NCI-H2196 (cell line): ENCODE measurements around the gene PPM1H.
A peak's percentile ranks its signal among the peaks of the same experiment; 100 is the strongest.

Experiments used
- DNase-seq: peaks from one replicate; lab custom pipeline; 2025; ENCODE audit not compliant: unreplicated experiment; lab: John Stamatoyannopoulos, UW

Gene PPM1H

GRCh38 chr12:62717643-62718042, 217.3 kb downstream of the PPM1H start:
- no peak for DNase-seq

DNA sequence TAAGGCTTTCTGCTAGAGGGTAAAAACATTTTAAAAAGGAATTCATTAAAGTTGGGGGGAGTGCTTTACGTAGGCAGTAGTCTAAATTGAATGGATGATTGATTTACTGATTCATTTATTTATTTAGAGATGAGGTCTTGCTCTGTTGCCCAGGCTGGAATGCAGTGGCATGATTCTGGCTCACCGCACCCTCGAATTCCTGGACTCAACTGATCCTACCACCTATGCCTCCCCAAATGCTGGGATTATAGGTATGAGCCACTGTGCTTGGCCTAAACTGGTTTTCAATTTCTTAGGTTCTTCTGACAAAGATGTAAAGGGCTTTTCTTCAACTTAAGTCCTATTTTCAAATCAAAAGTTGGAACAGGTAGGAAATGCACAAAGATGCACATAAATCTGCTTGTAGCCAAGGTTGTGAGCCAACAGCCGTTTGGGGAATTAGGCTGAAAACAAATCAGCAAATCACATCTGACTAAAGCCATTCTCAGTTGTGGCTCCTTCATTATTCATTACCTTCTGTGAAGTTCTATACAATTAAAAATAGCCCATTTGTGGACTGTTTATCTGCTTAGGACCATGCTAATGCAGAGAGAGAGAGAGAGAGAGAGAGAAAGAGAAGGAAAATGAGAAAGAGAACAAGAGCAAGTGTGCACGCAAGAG, 218.0 kb downstream of the PPM1H start:
- no peak for DNase-seq

GRCh38 chr12:62716037-62716436, 218.9 kb downstream of the PPM1H start:
- DNase-seq = no peak

DNA sequence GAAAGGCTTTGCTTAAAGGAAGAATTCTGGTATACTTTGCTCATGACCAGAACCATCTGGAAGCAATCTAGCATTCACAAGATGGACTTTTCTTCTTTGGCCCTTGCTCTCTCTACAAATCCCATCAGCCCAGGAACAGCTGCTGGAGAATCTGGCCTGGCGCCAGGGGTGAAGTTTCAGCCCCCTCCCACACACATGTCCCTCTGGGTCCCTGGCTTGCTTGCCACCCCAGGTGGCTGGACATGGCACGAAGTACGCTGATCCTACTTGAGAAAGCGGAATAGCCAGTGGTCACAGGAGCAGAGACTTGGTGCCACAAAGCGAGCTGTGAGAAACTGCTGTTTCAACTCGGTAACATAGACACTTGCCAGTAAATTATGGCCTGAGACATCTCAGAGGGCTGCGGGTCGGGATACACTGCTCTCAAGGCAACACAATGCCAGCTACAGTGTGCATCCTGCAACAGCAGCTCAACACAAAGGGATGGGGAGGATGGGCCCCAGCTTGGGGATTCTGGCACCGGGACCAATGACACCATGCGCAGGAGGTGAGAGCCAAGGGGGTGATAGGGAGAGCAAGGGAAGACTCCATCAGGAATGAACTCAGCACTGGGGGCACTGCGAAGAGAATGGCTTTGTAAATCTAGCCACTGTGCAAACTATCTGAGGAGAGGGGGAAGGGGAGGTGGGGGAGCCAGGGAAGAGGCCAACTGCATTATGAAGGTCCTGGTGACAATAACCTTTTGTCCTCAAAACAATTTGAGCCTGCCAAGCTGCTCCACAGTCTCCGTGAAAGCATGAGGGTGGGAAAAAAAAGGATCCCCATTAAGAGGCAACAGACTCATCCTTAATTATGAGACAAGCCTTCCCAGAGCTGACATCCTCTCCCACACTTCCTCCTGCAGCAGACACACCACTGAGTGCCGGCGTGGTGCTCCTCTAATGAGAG, 219.9 kb downstream of the PPM1H start:
- DNase-seq = peak; percentile 28

- DNase-seq = peak; percentile 37
Observed at GRCh38 chr12:62714181-62714773, 220.7 kb downstream of the PPM1H start.

- no peak for DNase-seq
Observed at GRCh38 chr12:62713723-62714122, 221.2 kb downstream of the PPM1H start.

DNA sequence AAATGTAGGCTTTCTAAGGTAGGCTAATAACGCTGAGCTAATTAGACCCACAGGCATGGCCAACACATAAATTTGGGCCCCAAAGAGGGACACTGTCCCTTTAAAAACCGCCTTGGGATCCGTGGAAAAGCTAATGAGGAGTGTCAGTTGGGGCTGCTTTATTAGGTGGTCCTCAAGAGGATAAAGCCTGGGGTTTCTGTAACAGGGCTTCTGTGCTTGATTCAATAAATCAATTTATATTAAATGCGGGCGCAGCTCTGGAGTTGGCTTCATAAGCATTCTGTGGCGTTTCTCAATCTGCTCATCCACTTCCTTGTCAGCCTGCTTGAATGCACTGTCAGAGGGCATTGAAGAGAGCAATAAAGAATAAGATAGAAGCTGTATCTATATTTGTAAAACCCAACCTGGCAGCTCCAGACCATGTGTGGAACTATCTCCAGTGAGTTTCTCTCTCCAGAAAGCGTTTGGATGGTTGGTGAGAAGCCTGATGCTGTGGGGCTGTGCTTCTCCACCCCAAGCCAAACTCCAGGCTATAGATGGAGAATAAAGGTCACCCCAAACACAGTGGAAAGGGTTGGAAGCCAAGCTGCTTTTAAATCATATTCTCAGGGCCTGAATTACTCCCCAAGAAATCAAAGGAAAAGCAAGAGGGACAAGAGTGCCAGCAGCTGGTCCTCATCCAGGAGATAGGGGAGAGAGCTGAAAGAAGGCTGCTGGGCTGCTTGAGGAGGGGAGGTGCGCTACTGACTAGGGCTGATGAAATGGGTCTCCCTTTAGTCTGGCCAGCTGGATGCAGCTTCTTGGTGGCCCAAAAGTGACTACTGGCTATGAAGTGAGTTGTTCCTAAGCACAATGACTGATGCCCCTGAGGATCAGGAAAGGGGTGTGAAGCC, 222.0 kb downstream of the PPM1H start:
- DNase-seq = no peak

DNA sequence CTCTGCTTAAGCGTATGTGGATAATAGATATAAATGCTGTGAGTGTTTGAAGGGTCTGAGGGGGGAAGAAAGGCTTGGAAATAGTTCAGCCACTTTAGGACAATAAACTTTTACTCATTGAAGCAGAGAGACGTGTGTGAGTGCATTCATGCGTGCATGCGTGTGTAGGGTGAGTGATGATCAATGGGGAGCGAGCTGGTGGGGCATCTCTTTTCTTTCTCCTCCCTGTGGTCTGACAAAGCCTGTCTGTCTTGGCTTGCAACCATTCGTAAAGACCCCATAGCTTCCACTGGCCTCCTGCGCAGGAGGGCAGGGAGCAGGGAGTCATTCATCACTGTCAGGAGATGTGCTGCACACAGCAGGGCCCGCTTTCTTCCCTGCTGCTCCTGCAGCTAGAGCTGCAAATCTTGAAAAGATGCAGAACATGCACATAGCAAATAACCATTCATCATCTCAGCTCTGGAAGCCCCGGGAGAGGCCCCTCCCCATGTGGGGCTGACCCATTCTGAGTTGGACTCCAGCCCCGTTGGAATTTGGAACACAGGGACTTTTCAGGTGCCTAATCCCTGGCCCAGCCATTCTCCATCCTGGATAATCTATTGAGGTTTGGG, 223.2 kb downstream of the PPM1H start:
- no peak for DNase-seq

DNA sequence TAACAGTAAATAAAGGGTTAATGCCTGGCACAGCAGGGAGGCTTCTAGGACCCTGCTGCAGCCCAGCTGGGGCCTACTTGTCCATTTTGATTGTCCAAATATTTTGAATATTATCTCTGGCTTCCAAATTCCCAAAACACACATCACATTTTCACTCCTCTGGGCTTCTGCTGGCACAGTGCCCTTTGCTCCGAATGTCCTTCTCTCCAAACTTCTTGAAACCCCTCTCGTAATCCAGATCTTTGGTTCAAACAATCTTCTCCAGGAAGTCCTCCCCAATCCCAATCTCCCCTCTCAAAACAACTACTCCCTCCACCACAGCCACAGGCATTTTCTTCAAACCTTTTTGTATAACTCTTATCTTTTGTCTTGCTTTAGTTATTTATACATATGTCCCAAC, 225.6 kb downstream of the PPM1H start:
- no peak for DNase-seq

GRCh38 chr12:62707939-62708338, 227.0 kb downstream of the PPM1H start:
- no peak for DNase-seq

DNA sequence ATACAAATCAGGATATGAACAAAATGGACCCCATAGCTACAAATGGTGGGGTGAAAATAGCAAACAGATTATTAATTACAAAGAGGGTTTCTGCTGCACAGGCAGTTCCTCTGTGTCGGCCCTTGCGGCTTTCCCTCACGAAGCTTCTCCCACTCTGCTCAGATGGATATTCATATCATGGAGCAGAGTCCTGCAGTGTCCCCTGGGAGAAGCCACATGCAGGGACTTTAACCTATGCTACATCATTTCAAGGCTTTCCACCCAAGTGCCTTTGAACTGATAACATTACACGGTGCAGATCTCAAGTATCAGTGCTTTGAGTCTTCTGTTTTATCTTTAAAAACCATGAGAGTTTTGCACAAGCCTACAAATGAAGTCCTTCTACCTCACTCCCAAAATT, 229.1 kb downstream of the PPM1H start:
- no peak for DNase-seq

DNA sequence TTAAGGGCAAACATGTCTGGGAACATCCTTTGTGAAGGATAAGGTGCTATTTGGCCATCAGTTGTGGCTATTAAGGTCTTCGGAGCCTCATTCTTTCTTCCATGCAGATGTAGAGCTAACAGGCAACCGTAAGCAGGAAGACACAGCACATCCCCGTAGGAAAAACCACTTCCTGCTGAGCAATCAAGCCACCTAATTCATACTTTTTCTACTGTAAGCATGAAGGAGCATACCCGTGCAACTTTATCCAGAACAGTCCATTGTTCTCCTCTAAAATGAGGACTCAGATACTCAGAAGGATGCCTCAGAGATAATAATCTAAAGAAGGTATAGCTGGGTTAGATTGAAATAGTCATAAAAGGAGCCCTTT, 232.0 kb downstream of the PPM1H start:
- no peak for DNase-seq

GRCh38 chr12:62701492-62701891, 233.5 kb downstream of the PPM1H start:
- no peak for DNase-seq

DNA sequence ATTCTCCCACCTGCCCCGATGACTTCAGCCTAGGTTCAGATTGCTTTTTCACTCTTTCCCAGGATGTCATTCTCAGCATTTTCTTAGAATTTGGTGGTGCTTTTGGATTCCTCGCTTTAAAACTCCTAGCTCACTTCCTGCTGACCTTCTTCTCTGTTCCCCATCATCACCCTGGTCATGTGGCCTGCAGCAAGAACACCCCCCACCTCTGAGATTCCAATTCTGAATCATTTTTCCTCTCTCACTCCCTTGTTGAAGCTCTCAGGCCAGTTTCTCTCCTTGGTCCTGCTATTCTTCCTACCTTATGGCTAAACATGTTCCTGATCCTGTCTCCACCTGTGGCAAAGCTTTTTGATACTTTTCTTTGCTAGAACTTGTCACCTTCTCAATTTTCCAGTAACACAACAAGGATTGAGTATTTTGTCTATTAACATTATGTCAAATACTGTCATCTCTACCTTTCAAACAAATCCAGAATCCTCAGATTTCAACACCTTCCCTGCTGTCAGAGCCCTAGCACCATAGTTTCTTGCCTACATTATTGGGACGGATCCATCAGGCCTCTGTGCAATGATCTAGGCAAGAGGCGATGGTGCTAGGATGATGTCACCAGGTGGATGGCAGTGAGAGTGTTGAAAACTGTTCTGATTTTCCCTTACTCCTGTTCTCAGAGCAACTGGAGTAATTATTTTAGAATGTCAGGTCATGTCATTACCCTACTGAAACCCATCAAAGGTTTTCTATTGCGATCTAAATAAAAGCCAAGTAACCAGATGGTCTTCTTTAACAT, 234.7 kb downstream of the PPM1H start:
- DNase-seq = no peak

- no peak for DNase-seq
Observed at GRCh38 chr12:62698701-62699101, 236.2 kb downstream of the PPM1H start.

- DNase-seq = no peak
Observed at GRCh38 chr12:62697893-62698292, 237.1 kb downstream of the PPM1H start.

DNA sequence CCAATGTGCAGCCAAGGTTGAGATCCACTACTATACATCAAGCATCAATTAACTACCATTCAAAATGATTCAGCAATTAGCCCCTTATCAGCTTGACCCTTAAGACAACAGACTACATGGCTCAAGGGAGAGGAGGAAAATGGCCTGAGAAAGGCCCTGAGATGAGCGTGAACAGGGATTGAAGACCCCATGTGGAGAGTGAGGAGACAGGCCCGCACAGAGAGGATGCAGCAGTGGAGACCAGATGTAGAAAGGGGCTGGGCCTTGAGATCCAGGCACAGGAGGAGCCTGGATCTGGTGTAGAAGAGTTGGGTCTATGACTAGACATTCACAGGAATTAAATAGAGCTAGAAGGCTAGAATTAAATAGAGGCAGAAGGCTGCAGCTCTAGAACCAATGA, 239.3 kb downstream of the PPM1H start:
- no peak for DNase-seq

DNA sequence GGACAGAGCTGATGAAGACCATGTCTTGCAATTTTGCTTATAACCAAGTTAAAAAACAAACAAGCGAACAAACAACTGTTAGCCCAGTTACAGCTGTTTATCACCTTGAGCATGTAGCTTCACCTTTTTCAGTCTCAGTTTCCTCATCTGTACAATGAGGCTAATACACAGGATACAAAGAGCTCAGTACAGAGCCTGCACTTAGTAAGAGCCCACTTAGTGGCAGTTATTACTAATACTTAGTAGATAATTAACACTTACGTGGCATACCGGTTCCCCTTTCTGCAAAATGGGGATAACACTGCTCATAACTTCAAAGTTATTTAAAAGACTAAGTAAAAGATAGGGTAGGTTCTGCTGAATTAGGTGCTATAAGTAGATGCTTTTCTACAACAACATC, 240.3 kb downstream of the PPM1H start:
- DNase-seq = no peak

DNA sequence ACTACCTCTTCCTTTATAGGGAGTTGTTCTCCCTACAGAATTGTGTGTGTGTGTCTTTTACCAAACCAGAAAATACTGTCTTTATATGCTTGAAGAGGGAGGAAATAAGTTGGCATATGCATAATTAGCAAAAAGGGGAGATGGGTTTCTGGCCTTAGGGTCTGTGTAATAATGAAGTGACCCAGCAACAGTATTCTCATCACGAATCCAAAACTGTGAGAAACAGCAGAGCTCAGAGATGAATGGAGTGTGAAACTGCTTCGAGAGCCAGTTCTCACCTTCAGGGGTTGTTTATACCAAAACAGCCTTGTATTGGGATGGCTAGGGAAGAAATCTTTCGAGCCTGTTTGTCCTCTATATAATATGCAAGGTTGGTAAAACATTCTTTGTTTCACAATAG, 240.8 kb downstream of the PPM1H start:
- no peak for DNase-seq
